Skeletal muscle satellite cell (primary cell): Measurements from ENCODE around the gene MAD1L1.

ENCODE experiments used
- H3K27me3 ChIP-seq: 2 replicates; pipeline ENCODE4 v1.7.0; 2013; ENCODE audit warnings: low read length; ENCODE audit not compliant: control insufficient read depth, insufficient read depth
- H3K36me3 ChIP-seq: 2 replicates; pipeline ENCODE4 v1.7.0; 2013; ENCODE audit warnings: mild to moderate bottlenecking, control low read depth, low read length; ENCODE audit not compliant: insufficient read depth
- H3K4me1 ChIP-seq: 2 replicates; pipeline ENCODE4 v1.7.0; 2013; ENCODE audit warnings: low read length; ENCODE audit not compliant: control insufficient read depth, insufficient read depth
- H3K4me2 ChIP-seq: 2 replicates; pipeline ENCODE4 v1.7.0; 2013; ENCODE audit warnings: mild to moderate bottlenecking, low read length
- H3K4me3 ChIP-seq: 2 replicates; pipeline ENCODE4 v1.7.0; 2013; ENCODE audit warnings: low read length
- H3K9ac ChIP-seq: 2 replicates; pipeline ENCODE4 v1.7.0; 2013; ENCODE audit warnings: mild to moderate bottlenecking, low read depth, low read length, moderate library complexity
- H3K9me3 ChIP-seq: replicated peaks from 2 replicates; pipeline ENCODE4 v1.7.0; 2013; ENCODE audit warnings: mild to moderate bottlenecking, control low read depth, low read length

The MAD1L1 gene

DNA sequence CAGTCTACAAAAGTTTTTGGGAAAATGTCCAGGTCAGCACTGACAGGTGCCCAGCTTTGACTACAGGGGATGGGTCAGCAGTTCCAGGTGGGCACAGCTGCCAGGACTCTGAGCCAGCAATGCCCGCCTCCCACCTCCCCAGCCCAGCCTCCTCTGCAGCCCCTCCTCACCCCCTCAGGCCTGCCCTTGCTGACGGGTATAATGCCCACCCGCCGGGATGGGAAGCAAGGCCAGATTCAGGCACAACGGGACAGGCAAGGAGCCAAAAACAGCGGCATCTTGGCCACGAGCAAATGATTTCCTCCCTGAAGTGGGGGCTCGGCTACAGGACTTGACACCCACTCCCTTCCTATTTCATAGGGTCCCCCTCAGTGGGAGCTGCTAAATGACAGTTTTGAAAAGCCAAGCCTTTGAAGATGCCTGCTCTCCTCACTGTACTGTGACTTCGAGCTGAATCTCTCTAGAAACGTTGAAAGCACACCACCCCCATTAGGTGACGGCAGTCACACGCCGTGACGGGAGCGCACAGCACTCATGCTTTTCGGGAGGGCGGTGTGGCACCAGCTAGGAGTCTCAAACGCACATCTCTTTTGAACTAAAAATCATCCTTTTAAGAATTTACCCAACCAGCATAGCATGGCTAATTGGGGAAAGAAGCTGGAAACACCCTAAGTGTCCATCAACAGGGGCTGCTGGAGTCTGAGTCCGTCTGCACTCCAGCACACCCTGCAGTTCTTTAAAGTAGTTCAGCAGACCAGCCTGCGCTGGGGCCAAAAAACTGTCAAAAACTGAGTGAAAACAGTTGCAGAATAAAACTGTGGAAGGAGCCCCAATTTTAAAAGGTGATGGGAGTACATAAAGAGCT is 29.6 kb downstream of the MAD1L1 start:
- Histone ChIP-seq H3K9ac (no peak overlapping the region), H3K9me3 (no peaks in the 10 kb centered on the region), H3K36me3 (peaks cover 11% of the 10 kb centered on the region), H3K4me1 (no peaks in the 10 kb centered on the region), H3K27me3 (no peaks in the 10 kb centered on the region), H3K4me2 (no peak overlapping the region), H3K4me3 (no peak overlapping the region)

DNA sequence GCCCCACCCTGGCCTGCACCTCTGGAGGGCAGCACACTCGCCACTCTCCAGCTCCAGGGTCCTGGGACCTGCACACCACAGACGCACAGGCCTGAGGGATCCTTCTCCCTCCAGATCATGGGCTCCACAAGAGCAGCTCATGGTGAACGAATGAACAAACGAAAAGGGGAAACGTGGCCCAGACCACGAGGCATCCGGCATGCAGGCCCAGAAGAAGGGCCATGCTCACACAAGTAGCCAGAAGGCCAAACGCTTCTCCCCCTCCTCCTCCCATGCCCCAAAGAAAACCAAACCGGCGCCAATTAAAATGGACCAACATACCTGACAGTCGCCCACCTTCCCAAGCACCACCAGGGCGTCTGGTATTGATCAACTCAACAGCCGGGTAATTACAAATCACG is 30.4 kb downstream of the MAD1L1 start:
- no peaks in the 10 kb centered on the region for H3K4me1 ChIP-seq
- H3K27me3 ChIP-seq, result no peaks in the 10 kb centered on the region
- peaks cover 3% of the 10 kb centered on the region for H3K36me3 ChIP-seq
- H3K4me3 ChIP-seq, result no peak overlapping the region
- no peaks in the 10 kb centered on the region for H3K9me3 ChIP-seq
- no peak overlapping the region for H3K9ac ChIP-seq
- no peak overlapping the region for H3K4me2 ChIP-seq

DNA sequence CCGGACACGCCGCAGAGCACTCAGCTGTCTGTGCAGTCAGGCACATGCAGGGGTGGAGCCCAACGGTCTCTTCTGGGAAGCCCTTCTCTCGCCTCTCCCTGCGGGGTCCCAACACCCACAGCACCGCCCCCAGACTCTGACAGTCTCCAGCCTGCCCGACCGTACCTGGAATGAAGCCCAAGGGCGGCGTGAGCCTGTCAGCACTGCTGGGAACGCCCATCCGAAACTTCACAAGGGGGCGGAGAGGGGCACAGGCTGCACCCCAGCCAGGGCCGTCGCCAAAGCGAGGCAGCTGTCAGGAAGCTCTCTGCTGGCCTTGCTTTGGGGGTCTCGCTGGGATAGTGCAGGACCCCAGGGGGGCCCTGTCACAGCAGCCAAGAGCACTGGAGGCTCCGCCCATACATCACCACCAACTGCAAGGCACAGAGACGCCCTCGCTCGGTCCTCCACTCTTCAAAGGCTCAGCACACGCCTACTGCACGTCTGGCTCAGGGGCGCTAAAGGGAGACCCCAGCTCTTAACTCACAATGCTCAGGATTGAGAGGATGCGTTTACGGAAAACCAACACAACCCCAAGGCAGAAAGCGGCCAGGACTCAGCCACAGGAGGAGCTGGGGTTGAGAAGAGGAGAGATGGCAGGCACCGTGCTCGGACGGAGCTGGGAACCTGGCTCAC is 30.9 kb downstream of the MAD1L1 start:
- no peaks in the 10 kb centered on the region for H3K9me3 ChIP-seq
- no peaks in the 10 kb centered on the region for H3K4me1 ChIP-seq
- no peak overlapping the region for H3K4me3 ChIP-seq
- H3K4me2 ChIP-seq, result no peak overlapping the region
- H3K27me3 ChIP-seq, result no peaks in the 10 kb centered on the region
- no peak overlapping the region for H3K9ac ChIP-seq
- peaks cover 3% of the 10 kb centered on the region for H3K36me3 ChIP-seq

DNA sequence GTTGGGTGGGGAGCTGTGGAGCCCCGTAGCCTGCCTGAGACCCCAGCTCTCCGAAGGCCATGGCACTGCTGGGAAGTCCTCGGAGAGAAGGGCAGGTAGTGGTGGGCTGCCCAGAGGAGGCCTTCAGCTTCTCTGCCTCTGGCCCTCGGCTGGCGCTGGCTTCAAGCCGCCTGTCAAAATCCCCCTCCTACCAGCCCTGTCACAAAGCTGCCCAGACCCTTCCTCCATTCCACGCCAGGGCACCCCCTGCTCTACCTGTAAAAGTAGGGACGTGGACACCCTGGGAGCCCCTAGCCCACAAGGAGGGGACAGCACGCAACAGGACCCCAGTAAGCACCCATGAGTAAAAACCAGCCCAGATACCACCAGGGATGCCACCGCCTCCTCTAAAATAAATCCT is 31.6 kb downstream of the MAD1L1 start:
- Histone ChIP-seq H3K9me3 (no peaks in the 10 kb centered on the region), H3K36me3 (peaks cover 4% of the 10 kb centered on the region), H3K4me2 (no peak overlapping the region), H3K27me3 (no peaks in the 10 kb centered on the region), H3K9ac (no peak overlapping the region), H3K4me3 (no peak overlapping the region), H3K4me1 (no peaks in the 10 kb centered on the region)

DNA sequence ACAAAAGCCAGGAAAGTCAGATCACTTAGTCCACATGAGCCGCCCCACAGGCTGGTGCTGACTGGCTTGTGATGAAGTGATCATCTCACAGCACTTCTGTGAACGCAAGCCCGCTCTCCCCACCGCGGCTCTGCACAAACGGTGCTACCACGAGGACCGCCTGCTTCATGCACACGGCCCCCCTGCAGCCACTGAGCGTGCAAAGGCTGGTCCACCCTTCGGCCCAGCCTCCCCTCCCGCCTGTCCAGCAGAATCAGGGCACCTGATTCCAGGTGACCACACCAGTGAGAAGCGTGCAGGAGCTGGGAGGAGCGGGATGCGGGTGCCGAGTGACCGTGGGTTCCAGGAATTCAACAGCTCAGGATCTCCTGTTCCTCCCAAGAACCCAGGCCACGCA is 32.2 kb downstream of the MAD1L1 start:
- H3K4me1 ChIP-seq, result no peaks in the 10 kb centered on the region
- H3K27me3 ChIP-seq, result no peaks in the 10 kb centered on the region
- H3K36me3 ChIP-seq, result peaks cover 10% of the 10 kb centered on the region
- H3K9ac ChIP-seq, result no peak overlapping the region
- H3K4me3 ChIP-seq, result no peak overlapping the region
- no peaks in the 10 kb centered on the region for H3K9me3 ChIP-seq
- H3K4me2 ChIP-seq, result no peak overlapping the region

DNA sequence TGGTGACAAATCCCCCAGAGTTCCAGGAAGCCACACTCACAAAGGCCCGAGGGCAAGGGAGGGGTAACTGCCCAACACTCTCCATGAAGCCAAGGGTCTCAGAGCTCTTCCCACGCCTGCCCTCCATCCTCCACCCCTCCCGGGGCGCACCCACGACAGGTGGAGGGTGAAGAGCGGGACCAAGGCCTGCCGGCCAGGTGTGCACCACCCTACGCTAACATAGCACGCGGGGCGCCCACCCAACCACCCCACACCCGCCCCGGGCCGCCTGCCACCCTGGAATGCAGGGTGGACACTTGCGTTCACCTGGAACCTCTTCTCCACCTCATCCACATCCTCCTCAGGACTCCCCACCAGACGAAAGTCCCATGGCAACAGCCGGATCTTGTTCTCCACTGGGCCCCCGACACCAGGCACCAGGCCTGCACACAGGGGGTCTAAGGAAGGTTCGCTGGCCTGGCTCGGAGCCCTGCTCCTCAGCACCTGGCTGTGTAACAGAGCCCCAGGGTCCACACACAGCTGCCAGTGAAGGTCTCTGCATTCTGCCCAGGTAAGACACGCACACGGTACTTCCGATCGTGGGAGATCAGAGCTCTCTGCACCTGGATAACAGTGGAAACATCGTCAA is 32.7 kb downstream of the MAD1L1 start:
- H3K4me3 ChIP-seq, result no peak overlapping the region
- no peak overlapping the region for H3K4me2 ChIP-seq
- no peaks in the 10 kb centered on the region for H3K4me1 ChIP-seq
- peaks cover 15% of the 10 kb centered on the region for H3K36me3 ChIP-seq
- no peak overlapping the region for H3K9ac ChIP-seq
- no peaks in the 10 kb centered on the region for H3K27me3 ChIP-seq
- no peaks in the 10 kb centered on the region for H3K9me3 ChIP-seq

DNA sequence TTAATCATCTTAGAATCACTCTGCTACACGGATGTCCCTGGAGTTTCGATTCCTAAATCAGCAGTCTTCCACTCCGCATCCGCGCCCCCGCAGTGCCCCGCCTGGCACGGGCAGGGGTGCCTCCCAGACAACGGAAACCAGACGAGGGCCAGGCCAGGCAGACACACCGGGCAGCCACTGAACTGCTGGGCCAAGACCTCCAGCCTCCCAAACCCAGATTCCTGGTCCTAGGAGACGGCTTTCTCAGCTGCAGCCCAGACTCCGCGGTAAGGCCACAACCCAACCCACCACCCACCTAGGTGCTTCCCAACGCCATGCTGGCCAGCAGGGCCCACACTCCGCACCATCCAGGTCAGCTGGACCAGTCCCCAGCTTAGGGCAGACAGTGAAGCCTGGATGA is 33.2 kb downstream of the MAD1L1 start:
- no peaks in the 10 kb centered on the region for H3K27me3 ChIP-seq
- peaks cover 15% of the 10 kb centered on the region for H3K36me3 ChIP-seq
- H3K4me2 ChIP-seq, result no peak overlapping the region
- no peak overlapping the region for H3K9ac ChIP-seq
- no peaks in the 10 kb centered on the region for H3K9me3 ChIP-seq
- H3K4me3 ChIP-seq, result no peak overlapping the region
- H3K4me1 ChIP-seq, result no peaks in the 10 kb centered on the region

DNA sequence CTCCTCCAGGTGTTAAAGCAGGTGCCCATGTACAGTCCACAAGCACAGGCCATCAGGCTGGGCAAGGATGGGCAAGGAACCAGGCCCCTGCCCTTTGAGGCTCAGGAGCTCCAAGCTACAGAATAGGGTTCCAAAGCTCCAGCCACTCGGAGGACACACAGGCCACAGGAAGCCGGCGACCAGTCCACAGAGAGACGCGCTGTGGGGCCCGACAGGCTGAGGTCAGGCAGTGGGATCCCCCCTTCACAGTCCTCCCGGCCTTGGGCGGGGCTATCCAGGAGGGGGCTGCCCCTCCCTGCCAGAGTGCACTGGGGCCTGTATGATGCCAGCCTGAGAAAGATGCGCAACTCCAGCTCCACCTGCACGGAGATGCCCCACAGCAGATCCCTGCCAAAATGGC is 34.0 kb downstream of the MAD1L1 start:
- no peak overlapping the region for H3K4me2 ChIP-seq
- peaks cover 15% of the 10 kb centered on the region for H3K36me3 ChIP-seq
- H3K4me1 ChIP-seq, result no peaks in the 10 kb centered on the region
- no peaks in the 10 kb centered on the region for H3K9me3 ChIP-seq
- no peak overlapping the region for H3K9ac ChIP-seq
- no peaks in the 10 kb centered on the region for H3K27me3 ChIP-seq
- H3K4me3 ChIP-seq, result no peak overlapping the region

DNA sequence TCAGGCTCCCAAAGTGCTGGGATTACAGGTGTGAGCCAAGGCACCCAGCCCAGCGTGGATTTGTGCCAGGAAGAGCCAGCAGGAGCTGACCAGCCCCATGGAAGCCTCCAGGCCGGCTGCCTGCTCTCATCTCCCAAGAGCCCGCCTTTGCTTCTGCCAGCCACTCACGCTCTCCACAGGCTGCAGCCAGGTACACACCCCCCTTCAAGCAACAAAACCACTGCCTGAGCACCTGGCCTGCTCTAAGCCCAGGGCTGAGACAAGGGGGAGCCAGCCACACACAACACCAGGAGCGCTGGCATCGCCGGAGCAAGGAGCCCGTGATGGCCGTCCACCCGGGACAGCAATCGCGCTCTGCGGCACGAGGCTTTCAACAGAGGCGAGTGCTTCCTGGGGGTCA is 34.5 kb downstream of the MAD1L1 start:
- Histone ChIP-seq H3K9ac (no peak overlapping the region), H3K4me1 (no peaks in the 10 kb centered on the region), H3K36me3 (peaks cover 15% of the 10 kb centered on the region), H3K4me2 (no peak overlapping the region), H3K4me3 (no peak overlapping the region), H3K27me3 (no peaks in the 10 kb centered on the region), H3K9me3 (no peaks in the 10 kb centered on the region)

DNA sequence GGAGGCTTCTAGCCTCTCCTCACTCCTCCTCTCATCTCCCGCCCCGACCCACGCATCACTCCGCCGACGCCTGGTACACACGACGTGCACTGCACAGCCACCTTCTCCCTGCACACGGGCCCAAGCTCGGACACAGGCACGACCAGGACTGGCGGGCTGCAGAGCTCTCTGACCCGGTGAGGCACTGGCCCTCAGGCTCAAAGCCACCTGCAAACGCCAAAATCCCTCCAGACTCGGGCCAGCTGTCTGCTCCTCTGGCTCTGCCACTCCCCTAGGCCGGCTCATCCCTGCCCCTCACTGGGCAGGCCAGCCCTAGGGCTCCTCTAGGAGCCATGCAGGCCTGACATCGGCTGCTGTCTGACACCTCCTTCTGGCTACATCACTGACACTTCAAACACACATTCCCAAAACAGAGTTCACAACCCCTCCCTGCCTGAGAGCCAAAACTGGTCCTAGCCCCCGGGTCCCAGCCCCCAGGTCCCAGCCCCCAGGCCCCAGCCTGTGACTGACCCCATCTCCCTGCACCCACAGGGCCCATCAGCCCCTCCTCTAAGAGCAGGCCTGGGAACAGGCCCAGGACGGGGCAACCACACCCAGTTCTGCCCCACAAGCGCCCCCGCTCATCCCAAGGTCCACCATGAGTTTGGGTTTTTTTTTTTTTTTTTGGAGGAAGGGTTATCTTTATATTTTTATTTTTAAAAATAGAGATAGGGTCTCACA is 35.1 kb downstream of the MAD1L1 start:
- Histone ChIP-seq H3K9me3 (no peaks in the 10 kb centered on the region), H3K4me1 (no peaks in the 10 kb centered on the region), H3K9ac (no peak overlapping the region), H3K36me3 (peaks cover 15% of the 10 kb centered on the region), H3K27me3 (no peaks in the 10 kb centered on the region), H3K4me2 (no peak overlapping the region), H3K4me3 (no peak overlapping the region)
